ENCODE results near the gene BNC2. TPM values are rescaled to one million over a fixed set of nuclear protein-coding genes. Genes with fewer than 3 reads are reported as not detected.

Gene BNC2
- total RNA-seq, 1 donor from 2014 or later, result 5.4 TPM

DNA sequence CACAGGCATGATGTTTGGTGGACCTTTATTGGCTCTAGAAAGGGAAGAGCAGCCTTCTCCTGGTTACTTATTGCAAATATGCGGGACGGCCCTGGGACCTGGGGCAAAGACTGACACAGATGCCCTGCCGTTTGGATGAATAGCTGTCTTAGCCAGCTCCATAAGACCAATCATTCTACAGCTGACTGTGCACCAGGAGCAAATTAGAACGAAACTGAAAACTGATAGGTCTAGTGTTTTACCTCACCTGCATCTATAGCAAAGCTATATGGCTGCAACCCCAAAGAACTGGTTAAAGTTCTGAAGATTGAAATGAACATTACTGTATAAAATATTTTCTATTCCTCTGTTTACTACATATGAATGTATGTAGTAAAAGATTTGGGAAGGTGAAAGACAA is 34.2 kb upstream of the BNC2 start:
- no peaks in the 10 kb centered on the region for H3K36me3 Mint-ChIP-seq (ENCODE audit: low read depth)
- DNase-seq (ENCODE audit: low read depth, low spot score), result no peak
- TF ChIP-seq, protein P1, sequence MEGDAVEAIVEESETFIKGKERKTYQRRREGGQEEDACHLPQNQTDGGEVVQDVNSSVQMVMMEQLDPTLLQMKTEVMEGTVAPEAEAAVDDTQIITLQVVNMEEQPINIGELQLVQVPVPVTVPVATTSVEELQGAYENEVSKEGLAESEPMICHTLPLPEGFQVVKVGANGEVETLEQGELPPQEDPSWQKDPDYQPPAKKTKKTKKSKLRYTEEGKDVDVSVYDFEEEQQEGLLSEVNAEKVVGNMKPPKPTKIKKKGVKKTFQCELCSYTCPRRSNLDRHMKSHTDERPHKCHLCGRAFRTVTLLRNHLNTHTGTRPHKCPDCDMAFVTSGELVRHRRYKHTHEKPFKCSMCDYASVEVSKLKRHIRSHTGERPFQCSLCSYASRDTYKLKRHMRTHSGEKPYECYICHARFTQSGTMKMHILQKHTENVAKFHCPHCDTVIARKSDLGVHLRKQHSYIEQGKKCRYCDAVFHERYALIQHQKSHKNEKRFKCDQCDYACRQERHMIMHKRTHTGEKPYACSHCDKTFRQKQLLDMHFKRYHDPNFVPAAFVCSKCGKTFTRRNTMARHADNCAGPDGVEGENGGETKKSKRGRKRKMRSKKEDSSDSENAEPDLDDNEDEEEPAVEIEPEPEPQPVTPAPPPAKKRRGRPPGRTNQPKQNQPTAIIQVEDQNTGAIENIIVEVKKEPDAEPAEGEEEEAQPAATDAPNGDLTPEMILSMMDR (conservative IDR thresholded peaks at IDR 0.05), result no peak
- H3K4me3 Mint-ChIP-seq, result no peak overlapping the region
- no peak overlapping the region for H3K27ac Mint-ChIP-seq (ENCODE audit: unreplicated experiment)
- H3K4me1 Mint-ChIP-seq, result peaks cover 5% of the 10 kb centered on the region
- no peaks in the 10 kb centered on the region for H3K9me3 Mint-ChIP-seq
- no peaks in the 10 kb centered on the region for H3K27me3 Mint-ChIP-seq (ENCODE audit: low read depth)

DNA sequence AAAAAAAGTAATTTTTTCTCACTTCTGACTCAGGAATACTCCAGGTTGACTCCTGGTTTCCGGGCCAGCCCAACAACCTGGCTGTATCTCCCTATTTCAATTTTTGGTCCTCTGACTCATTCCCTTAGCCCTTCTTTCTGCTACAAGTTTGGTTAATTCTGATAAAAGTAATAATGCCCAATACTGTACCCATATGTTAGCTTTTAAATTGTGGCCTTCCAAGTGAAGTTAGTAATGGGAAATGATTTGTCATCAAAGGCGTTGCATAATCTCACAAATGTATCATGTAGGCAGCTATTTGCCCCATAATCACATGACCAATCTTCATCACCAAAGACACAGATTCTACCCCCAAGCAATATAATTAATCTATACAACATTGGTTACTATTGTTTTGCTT is 31.1 kb upstream of the BNC2 start:
- Mint-ChIP-seq H3K9me3 (peaks cover 2% of the 10 kb centered on the region), H3K4me3 (no peak overlapping the region), H3K4me1 (peaks cover 8% of the 10 kb centered on the region), H3K27ac (ENCODE audit: unreplicated experiment) (no peak overlapping the region), H3K27me3 (ENCODE audit: low read depth) (no peaks in the 10 kb centered on the region), H3K36me3 (ENCODE audit: low read depth) (no peaks in the 10 kb centered on the region)
- TF ChIP-seq, protein P1 (conservative IDR thresholded peaks at IDR 0.05), result no peak
- DNase-seq (ENCODE audit: low read depth, low spot score), result no peak

GRCh38 chr9:16899606-16900005 is 29.1 kb upstream of the BNC2 start:
- H3K27ac Mint-ChIP-seq (ENCODE audit: unreplicated experiment), result no peak overlapping the region
- H3K36me3 Mint-ChIP-seq (ENCODE audit: low read depth), result no peaks in the 10 kb centered on the region
- no peak overlapping the region for H3K4me3 Mint-ChIP-seq
- no peaks in the 10 kb centered on the region for H3K27me3 Mint-ChIP-seq (ENCODE audit: low read depth)
- peaks cover 8% of the 10 kb centered on the region for H3K4me1 Mint-ChIP-seq
- TF ChIP-seq, protein P1 (conservative IDR thresholded peaks at IDR 0.05), result no peak
- no peak for DNase-seq (ENCODE audit: low read depth, low spot score)
- H3K9me3 Mint-ChIP-seq, result peaks cover 5% of the 10 kb centered on the region

GRCh38 chr9:16898464-16898863 is 28.0 kb upstream of the BNC2 start:
- DNase-seq (ENCODE audit: low read depth, low spot score), result no peak
- peaks cover 8% of the 10 kb centered on the region for H3K4me1 Mint-ChIP-seq
- no peaks in the 10 kb centered on the region for H3K27me3 Mint-ChIP-seq (ENCODE audit: low read depth)
- peaks cover 5% of the 10 kb centered on the region for H3K9me3 Mint-ChIP-seq
- no peaks in the 10 kb centered on the region for H3K36me3 Mint-ChIP-seq (ENCODE audit: low read depth)
- no peak overlapping the region for H3K4me3 Mint-ChIP-seq
- H3K27ac Mint-ChIP-seq (ENCODE audit: unreplicated experiment), result no peak overlapping the region
- TF ChIP-seq, protein P1 (conservative IDR thresholded peaks at IDR 0.05), result no peak

- peaks cover 2% of the 10 kb centered on the region for H3K9me3 Mint-ChIP-seq
- no peak for DNase-seq (ENCODE audit: low read depth, low spot score)
- H3K36me3 Mint-ChIP-seq (ENCODE audit: low read depth), result no peaks in the 10 kb centered on the region
- no peak overlapping the region for H3K27ac Mint-ChIP-seq (ENCODE audit: unreplicated experiment)
- no peak overlapping the region for H3K4me3 Mint-ChIP-seq
- no peaks in the 10 kb centered on the region for H3K4me1 Mint-ChIP-seq
- TF ChIP-seq, protein P1 (conservative IDR thresholded peaks at IDR 0.05), result no peak
- no peaks in the 10 kb centered on the region for H3K27me3 Mint-ChIP-seq (ENCODE audit: low read depth)
These were observed 18.1 kb upstream of the BNC2 start for GRCh38 chr9:16888594-16888993.

DNA sequence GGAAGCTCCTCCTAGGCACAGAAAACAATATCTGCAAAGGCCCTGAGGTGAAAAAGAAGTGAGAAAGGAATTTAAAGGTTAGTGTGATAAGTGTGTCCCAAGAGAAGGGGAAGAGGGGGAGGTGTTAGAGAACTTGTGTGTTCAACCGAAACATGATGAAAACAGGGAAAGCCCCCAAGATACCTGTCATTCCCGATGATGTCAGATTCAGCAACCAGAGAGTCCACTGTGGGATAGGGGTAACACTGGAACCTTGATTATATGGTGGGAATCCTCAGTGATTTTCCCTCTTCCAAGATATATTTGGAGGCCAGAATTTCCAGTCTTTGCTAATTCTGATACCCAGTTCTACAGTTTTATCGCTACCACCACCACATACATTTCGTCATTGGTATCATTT is 15.5 kb upstream of the BNC2 start:
- TF ChIP-seq, protein P1 (conservative IDR thresholded peaks at IDR 0.05), result no peak
- H3K27me3 Mint-ChIP-seq (ENCODE audit: low read depth), result no peaks in the 10 kb centered on the region
- H3K27ac Mint-ChIP-seq (ENCODE audit: unreplicated experiment), result no peak overlapping the region
- H3K4me3 Mint-ChIP-seq, result no peak overlapping the region
- no peaks in the 10 kb centered on the region for H3K4me1 Mint-ChIP-seq
- no peak for DNase-seq (ENCODE audit: low read depth, low spot score)
- H3K9me3 Mint-ChIP-seq, result peaks cover 2% of the 10 kb centered on the region
- peaks cover 3% of the 10 kb centered on the region for H3K36me3 Mint-ChIP-seq (ENCODE audit: low read depth)
